C4-2B (cell line): ENCODE results near the gene NPIPA3.

Experiments
- ZFX ChIP-seq: fragments of 450-650 bp; IDR thresholded peaks from 2 replicates; pipeline ENCODE4 v1.6.1; 2017
- TF ChIP-seq, protein P1 (sequence below): fragments of 450-650 bp; conservative IDR thresholded peaks from 2 replicates; pipeline ENCODE4 v1.5.1; 2017; ENCODE audit warnings: mild to moderate bottlenecking

DNA sequence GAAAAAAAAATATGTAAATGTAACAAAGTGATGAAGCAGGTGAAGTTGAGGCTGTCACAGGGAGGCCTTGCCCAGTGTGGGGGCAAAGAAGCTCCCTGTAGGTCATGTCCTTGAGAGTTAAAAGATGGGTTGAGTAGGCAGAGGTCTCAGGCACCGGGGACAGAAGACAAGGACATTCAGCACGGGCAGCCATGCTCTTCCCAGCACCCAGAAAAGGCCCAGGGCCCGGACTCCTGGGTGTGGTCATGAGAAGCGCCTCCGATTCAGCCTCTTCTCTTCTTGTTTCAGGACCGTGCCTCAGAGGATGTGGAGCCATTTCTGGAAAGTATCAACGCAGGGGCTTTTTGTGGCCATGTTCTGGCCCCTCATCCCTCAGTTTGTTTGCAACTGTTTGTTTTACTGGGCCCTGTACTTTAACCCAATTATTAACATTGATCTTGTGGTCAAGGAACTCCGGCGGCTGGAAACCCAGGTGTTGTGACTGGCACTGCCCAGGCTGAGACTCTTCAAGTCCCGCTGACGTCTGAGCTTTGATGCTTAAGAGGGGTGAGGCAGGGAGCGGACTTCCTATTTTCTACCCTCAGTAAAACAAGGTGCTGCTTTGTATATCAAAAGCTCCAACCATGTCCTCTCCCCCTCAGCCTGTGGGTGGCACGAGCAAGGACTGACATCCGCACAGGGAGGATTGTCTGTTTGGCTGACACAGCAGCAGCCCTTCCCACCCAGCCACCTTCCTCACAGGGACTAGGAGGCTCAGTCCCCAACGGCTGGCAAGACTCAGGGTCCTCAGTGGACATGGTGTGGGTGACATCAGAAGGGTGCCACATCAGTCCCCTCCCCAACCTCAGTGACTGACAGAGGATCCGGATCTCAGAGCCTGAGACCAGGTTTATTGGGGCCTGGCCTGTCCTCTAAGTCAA is 35.6 kb upstream of the NPIPA3 start:
- TF ChIP-seq, protein P1, sequence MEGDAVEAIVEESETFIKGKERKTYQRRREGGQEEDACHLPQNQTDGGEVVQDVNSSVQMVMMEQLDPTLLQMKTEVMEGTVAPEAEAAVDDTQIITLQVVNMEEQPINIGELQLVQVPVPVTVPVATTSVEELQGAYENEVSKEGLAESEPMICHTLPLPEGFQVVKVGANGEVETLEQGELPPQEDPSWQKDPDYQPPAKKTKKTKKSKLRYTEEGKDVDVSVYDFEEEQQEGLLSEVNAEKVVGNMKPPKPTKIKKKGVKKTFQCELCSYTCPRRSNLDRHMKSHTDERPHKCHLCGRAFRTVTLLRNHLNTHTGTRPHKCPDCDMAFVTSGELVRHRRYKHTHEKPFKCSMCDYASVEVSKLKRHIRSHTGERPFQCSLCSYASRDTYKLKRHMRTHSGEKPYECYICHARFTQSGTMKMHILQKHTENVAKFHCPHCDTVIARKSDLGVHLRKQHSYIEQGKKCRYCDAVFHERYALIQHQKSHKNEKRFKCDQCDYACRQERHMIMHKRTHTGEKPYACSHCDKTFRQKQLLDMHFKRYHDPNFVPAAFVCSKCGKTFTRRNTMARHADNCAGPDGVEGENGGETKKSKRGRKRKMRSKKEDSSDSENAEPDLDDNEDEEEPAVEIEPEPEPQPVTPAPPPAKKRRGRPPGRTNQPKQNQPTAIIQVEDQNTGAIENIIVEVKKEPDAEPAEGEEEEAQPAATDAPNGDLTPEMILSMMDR = no peak
- TF ChIP-seq ZFX = no peak
